Spinal cord (tissue), 10 donors: Measurements from ENCODE around the gene FLT3. TPM values are rescaled to one million over a fixed set of nuclear protein-coding genes. Genes with fewer than 3 reads are reported as not detected.

Experiments used
- DNase-seq, 6 donors: peaks; one replicate each; pipeline versions ENCODE4 v3.0.0 to v3.0.0-alpha.2; 2013 to 2015; ENCODE audit warnings: low spot score in 6 of 6, low read depth in 4 of 6
- H3K27ac ChIP-seq: one replicate; pipeline ENCODE4 v1.5.1; 2013; ENCODE audit warnings: low read depth, low read length, control low read depth
- H3K27me3 ChIP-seq: one replicate; pipeline ENCODE4 v1.6.1; 2013; ENCODE audit warnings: low read length; ENCODE audit not compliant: control insufficient read depth, insufficient read depth
- H3K36me3 ChIP-seq: one replicate; pipeline ENCODE4 v1.6.1; 2013; ENCODE audit warnings: low read length; ENCODE audit not compliant: control insufficient read depth, insufficient read depth
- H3K4me1 ChIP-seq: one replicate; pipeline ENCODE4 v1.6.1; 2013; ENCODE audit warnings: low read length; ENCODE audit not compliant: control insufficient read depth, insufficient read depth
- H3K4me3 ChIP-seq: one replicate; pipeline ENCODE4 v1.5.1; 2013; ENCODE audit warnings: low read depth, low read length, control low read depth
- H3K9me3 ChIP-seq: one replicate; pipeline ENCODE4 v1.6.1; 2013; ENCODE audit warnings: low read length; ENCODE audit not compliant: control insufficient read depth, insufficient read depth
- WGBS: methylation state at CpG from one replicate; pipeline ENCODE4 v1.1.5; 2013; ENCODE audit warnings: missing lambda C conversion rate; ENCODE audit not compliant: insufficient coverage; 5-methylcytosine and 5-hydroxymethylcytosine counted together
- polyA plus RNA-seq, 2 donors: library from polyadenylated mRNA; unstranded; fragments of 120-200 nt; gene quantifications; one replicate each; pipeline ENCODE4 v1.2.1, GENCODE V29; 2013; ENCODE audit not compliant: insufficient read length in 2 of 2
- total RNA-seq, 2 donors: library from RNA; depleted of rRNA in 1 of 2; stranded (reverse); fragments of 120-200 nt in 1 of 2; fragments of >200 nt in 1 of 2; gene quantifications; one replicate each; pipeline versions ENCODE4 v1.2.3 to v1.2.4, GENCODE V29; 2013 to 2014
- donor health status: healthy.

FLT3 gene
- total and polyA plus RNA-seq, 4 donors = 1.9 to 7.8 (median 4.6) TPM

DNA sequence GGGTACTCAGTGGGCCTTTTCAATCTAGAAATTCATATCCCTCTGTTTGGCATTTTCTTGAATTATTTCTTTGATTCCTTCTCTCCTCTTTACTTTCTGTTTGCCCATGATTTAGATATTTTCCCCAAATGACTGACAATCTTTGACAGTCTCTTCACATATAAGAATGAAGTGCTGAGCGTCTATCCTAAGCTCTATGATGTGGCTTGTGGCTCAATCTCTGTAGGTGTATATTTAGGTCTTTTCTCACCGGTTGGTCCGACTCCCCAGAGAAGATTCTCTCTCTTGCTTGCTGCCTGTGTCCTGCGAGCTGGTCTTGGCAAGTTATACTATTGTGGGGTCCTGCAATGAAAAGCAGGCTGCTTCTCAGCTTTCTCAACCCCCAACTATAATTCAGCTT is 29.0 kb downstream of the FLT3 start:
- no peak overlapping the region for H3K4me3 ChIP-seq
- 80% methylated on average over 1 of the region's 4 CpGs for WGBS
- H3K36me3 ChIP-seq = no peaks in the 10 kb centered on the region
- no peaks in the 10 kb centered on the region for H3K4me1 ChIP-seq
- H3K9me3 ChIP-seq = no peaks in the 10 kb centered on the region
- no peak overlapping the region for H3K27ac ChIP-seq
- no peak for DNase-seq
- no peaks in the 10 kb centered on the region for H3K27me3 ChIP-seq

DNA sequence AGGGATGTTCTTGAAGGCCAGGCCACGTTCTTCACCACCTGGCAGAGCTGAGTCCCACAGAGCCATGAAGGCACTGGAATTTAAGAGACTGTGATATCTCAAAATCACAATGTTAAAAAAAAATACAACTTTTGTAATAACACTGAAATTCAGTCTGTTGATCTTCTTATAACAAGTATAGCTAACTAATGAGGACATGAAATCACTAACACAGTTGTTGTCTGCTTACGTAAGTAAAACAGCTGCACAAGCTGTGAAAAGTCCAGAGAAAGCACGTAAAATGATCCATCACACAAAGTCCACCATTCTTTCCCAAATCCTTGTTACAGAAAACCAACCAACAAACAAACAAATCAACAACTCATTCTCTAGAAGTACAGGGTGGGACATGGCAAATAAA is 32.9 kb downstream of the FLT3 start:
- H3K4me3 ChIP-seq = no peak overlapping the region
- H3K36me3 ChIP-seq = no peaks in the 10 kb centered on the region
- H3K9me3 ChIP-seq = no peaks in the 10 kb centered on the region
- H3K27me3 ChIP-seq = no peaks in the 10 kb centered on the region
- no peak overlapping the region for H3K27ac ChIP-seq
- no peaks in the 10 kb centered on the region for H3K4me1 ChIP-seq
- DNase-seq = no peak
- 100% methylated on average over 1 of the region's 3 CpGs for WGBS

DNA sequence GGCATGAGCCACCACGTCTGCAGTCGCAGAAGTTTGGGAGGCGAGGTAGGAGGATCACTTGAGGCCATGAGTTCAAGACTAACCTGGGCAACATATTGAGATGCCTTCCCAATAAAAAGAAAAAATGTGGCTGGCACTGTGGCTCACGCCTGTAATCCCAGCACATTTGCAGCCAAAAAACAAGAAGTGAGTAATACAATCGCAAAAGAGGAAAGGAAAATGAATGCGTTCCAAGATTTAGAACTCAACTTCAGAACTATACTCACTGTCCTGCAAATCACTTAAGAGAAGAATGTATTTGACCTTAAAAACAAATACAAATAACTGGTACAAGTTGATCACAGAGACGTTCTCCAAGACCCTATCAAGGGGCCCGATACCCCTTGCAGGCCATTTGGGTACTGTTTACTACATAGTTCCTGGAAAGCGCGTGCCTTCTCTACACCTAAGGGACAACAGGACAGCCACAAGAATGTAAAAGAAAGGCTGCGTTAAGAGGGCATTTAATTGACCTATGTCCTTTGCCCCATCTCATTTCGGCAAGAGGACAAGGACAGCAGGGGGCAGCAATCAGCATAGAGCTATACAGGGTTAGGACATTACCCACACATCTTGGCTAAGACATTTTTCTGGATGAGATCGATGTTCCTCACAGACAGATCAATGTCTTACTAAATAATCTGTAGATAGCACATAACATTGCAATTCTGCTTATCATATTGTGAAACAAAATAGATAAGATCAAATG is 41.3 kb downstream of the FLT3 start:
- no peak overlapping the region for H3K4me3 ChIP-seq
- 73% methylated on average over 8 of the region's 13 CpGs for WGBS
- H3K9me3 ChIP-seq = no peaks in the 10 kb centered on the region
- H3K27ac ChIP-seq = no peak overlapping the region
- no peaks in the 10 kb centered on the region for H3K4me1 ChIP-seq
- no peak for DNase-seq
- H3K27me3 ChIP-seq = no peaks in the 10 kb centered on the region
- H3K36me3 ChIP-seq = no peaks in the 10 kb centered on the region

DNA sequence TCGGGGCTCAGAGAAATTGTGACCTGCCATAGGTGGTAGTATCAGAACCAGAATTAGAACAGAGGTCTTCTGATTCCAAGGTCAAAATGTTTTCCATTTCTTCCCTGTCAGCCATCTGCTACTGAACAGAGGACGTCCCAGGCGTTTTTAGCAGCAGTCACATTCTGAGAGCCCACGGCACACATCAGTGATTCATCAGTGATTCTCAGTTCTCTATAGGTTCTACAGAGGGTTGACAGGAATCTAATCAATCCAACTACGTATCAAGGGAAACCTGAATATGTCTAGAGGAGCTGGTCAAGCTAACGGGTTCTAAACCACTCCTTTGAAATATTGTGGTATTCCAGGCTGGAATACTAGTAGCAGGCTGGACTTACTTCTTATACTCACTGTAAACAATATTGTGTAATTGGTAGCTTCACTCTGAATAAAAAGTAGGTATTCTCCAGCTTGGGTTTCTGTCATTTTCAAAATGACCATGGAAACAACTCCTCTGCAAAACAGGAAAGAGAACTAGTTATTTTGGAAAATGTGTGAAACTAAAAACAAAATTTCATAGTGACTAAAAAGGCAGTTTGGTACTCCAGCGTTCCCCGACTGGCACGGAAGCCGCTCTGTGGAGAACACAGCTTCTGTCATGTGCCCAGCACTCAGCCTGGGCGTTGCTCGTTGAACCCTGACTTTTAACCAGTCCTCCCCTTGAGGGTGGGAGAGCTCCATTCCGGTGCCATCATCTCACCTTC is 43.2 kb downstream of the FLT3 start:
- no peak overlapping the region for H3K4me3 ChIP-seq
- 89% methylated on average over 11 of the region's 13 CpGs for WGBS
- no peaks in the 10 kb centered on the region for H3K36me3 ChIP-seq
- H3K27ac ChIP-seq = no peak overlapping the region
- H3K9me3 ChIP-seq = no peaks in the 10 kb centered on the region
- H3K4me1 ChIP-seq = no peaks in the 10 kb centered on the region
- DNase-seq = no peak
- no peaks in the 10 kb centered on the region for H3K27me3 ChIP-seq

DNA sequence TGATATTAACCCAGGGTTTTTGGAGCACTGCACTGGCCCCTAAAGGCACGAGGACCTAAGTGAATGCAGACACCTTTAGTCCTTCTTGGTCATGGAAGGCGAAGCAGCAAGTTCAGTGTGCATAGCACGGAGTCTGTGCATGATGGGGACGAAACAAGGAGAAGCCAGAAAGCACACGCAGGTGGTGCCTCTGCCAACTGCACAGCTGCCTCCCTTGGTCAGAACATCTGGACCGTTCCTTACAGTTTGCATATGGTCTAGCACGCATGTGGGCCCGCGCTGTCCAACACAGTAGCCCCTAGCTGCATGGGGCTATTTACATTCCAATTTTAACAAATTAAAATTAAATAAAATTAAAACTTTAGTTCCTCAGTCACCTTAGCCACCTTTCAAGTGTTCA is 44.0 kb downstream of the FLT3 start:
- WGBS = 92% methylated on average over 6 of the region's 9 CpGs
- Histone ChIP-seq H3K27ac (no peak overlapping the region), H3K36me3 (no peaks in the 10 kb centered on the region), H3K9me3 (no peaks in the 10 kb centered on the region), H3K4me3 (no peak overlapping the region), H3K4me1 (no peaks in the 10 kb centered on the region), H3K27me3 (no peaks in the 10 kb centered on the region)
- no peak for DNase-seq

DNA sequence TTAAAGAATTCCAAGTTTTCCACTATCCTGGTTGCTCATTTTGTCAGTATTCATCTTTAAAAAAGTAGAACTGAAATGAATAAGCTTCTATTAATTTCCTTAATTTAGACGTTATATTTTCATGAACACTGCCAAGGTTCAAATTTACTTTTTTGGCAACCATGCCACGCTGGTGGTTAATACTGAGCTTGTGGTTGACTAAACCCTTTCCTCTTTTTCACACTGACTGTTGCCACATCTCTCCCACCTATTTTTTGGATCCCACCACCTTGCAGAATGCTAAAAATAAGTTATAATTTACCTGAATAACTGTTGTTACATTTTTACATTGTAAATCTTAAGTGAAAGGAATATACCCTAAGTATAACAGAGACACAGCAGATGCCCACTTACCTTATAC is 45.0 kb downstream of the FLT3 start:
- Histone ChIP-seq H3K27me3 (no peaks in the 10 kb centered on the region), H3K4me3 (no peak overlapping the region), H3K4me1 (no peaks in the 10 kb centered on the region), H3K27ac (no peak overlapping the region), H3K9me3 (no peaks in the 10 kb centered on the region), H3K36me3 (no peaks in the 10 kb centered on the region)
- no CpG with 5 or more reads among the region's 2 CpGs for WGBS
- no peak for DNase-seq

DNA sequence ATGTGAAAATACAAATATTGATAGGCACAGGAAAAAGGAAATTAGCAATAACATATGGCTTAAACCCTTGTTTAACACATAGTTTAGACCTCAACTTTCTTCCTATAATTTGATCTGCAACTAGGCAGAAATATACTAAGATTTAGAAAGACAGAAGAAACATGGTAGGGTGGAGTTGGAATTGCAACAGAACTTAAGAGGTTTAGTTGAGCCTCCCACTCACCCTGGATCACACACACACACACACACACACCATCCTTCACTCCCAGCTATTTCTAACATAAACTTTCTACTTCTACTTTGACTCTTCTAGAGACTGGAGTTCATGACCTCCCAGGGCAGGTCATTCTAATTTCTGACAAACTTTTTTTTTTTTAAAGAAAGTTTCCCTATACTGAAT is 47.4 kb downstream of the FLT3 start:
- no peaks in the 10 kb centered on the region for H3K27me3 ChIP-seq
- DNase-seq = no peak
- H3K4me3 ChIP-seq = no peak overlapping the region
- no peaks in the 10 kb centered on the region for H3K9me3 ChIP-seq
- no peaks in the 10 kb centered on the region for H3K36me3 ChIP-seq
- H3K4me1 ChIP-seq = no peaks in the 10 kb centered on the region
- H3K27ac ChIP-seq = no peak overlapping the region

DNA sequence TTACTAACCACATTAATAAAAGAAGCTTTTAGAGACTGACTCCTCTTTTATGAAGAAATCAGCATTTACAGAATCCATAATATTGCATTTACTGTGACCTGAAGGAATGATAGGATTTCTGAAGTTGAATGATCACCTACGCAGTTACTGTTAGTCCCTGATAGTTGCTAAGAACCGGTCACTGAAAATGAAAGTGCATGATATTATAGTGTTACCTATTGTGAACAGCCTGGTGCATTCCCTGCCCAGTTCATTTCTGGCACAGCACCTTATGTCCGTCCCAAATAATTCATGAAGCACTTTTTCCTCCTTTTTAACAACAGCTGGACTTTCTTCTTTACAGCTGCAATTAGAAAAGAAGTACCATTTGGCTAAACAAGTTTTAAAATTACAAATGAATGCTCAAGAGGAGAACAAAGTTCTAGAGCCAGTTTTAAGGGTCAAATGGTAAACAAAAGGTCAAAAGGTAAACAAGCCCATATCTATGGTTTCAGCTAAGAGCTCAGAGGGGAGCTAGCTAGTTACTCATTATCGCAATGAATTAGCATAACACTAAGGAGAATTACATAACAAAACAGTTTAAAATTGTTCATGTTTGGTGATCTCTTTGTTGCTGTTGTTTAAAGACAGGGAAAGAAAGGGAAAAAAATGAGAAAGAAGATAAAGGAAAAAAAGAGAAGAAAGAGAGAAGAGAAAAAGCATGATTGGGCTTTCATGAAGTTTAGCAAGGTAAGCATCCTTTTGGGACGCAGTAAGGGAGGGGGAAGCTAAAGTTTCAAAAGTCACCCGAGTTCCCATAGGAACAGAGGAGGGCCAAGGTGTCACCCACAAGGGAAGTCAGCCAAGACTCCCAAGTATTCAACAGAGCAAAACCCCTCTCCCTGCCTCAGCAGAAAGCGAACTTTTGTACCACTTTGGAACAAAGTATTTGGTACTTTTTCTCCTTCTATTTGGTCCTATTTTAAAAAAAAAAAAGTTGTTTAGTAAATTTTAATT is 50.2 kb downstream of the FLT3 start:
- no peaks in the 10 kb centered on the region for H3K9me3 ChIP-seq
- H3K27me3 ChIP-seq = no peaks in the 10 kb centered on the region
- no peak overlapping the region for H3K27ac ChIP-seq
- DNase-seq = no peak
- no peaks in the 10 kb centered on the region for H3K36me3 ChIP-seq
- no peak overlapping the region for H3K4me3 ChIP-seq
- no peaks in the 10 kb centered on the region for H3K4me1 ChIP-seq
- WGBS = 20% methylated on average over 1 of the region's 7 CpGs

DNA sequence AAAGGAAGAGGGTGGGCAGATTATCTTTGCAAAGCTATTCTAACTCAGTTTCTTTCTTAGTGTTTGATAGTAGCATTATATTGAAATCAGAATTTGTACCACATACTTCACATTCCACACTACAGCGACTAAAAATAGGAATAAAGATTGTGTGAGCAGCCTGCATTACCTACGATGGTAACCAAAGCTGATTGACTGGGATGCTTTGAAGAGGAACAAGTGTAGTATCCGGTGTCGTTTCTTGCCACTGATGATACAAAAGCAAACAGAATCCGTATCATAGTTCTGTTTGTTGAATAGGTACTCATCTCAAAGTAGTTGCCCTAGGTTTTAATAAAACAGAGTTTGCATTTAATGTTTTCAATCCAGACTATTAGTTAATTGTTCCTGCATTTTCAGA is 51.2 kb downstream of the FLT3 start:
- Histone ChIP-seq H3K36me3 (no peaks in the 10 kb centered on the region), H3K4me3 (no peak overlapping the region), H3K9me3 (no peaks in the 10 kb centered on the region), H3K27me3 (no peaks in the 10 kb centered on the region), H3K4me1 (no peaks in the 10 kb centered on the region), H3K27ac (no peak overlapping the region)
- DNase-seq = no peak
- 71% methylated on average over 2 of the region's 5 CpGs for WGBS
